C4-2B (cell line): ENCODE results near the gene GFOD1.

Source experiments
- ZFX ChIP-seq: fragments of 450-650 bp; IDR thresholded peaks from 2 replicates; pipeline ENCODE4 v1.6.1; 2017
- TF ChIP-seq, protein P1 (sequence below): fragments of 450-650 bp; conservative IDR thresholded peaks from 2 replicates; pipeline ENCODE4 v1.5.1; 2017; ENCODE audit warnings: mild to moderate bottlenecking

DNA sequence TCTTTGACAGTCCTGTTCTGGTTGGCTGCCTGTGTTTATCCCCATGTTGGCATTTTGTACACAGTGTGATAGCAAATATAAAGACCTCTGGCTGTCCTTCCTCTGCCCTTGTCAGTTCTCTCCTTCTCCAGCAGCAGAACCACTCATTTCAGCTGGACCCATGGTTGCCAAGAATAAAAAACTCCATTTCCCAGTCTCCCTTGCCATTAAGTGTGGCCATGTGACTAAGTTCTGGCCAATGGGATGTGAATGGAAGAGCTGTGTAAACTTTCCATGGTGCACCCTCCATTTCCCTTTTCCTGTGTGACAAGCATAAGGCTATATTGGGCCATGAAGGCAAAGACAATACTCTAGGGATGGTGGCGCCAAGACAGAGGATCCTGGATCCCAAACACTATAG, 80.6 kb downstream of the GFOD1 start:
- TF ChIP-seq, protein P1, sequence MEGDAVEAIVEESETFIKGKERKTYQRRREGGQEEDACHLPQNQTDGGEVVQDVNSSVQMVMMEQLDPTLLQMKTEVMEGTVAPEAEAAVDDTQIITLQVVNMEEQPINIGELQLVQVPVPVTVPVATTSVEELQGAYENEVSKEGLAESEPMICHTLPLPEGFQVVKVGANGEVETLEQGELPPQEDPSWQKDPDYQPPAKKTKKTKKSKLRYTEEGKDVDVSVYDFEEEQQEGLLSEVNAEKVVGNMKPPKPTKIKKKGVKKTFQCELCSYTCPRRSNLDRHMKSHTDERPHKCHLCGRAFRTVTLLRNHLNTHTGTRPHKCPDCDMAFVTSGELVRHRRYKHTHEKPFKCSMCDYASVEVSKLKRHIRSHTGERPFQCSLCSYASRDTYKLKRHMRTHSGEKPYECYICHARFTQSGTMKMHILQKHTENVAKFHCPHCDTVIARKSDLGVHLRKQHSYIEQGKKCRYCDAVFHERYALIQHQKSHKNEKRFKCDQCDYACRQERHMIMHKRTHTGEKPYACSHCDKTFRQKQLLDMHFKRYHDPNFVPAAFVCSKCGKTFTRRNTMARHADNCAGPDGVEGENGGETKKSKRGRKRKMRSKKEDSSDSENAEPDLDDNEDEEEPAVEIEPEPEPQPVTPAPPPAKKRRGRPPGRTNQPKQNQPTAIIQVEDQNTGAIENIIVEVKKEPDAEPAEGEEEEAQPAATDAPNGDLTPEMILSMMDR = no peak
- TF ChIP-seq ZFX = no peak
